Suppressor macrophage (primary cell): ENCODE measurements around the gene CHRM4.
A peak's percentile ranks its signal among the peaks of the same experiment; 100 is the strongest.

ENCODE experiments used
- DNase-seq, 4 experiments: peaks; one replicate each; pipeline ENCODE4 v3.0.0-alpha.2; 2020 to 2022
- total RNA-seq, 17 experiments: gene quantifications; one replicate each; lab custom pipeline; 2026; ENCODE audit warnings: mixed read lengths in 6 of 17, inconsistent platforms in 3 of 17; lab: John Stamatoyannopoulos, UW

The CHRM4 gene
- total RNA-seq = 0 to 0.55 (median 0.10) reads per million in 17 experiments

GRCh38 chr11:46391578-46392420, at the start of gene CHRM4:
CHRM4 (minus strand) TSS chr11:46391776; CDS start chr11:46386557, 5,219 bp downstream.
- peak; percentile 49 to 76 (median 61) for DNase-seq

GRCh38 chr11:46438211-46438610, 46.6 kb upstream of the CHRM4 start:
- no peak for DNase-seq

- DNase-seq = no peak
Observed at GRCh38 chr11:46437122-46437689, 45.6 kb upstream of the CHRM4 start.

GRCh38 chr11:46436113-46436512, 44.5 kb upstream of the CHRM4 start:
- DNase-seq = no peak

GRCh38 chr11:46435679-46436078, 44.1 kb upstream of the CHRM4 start:
- DNase-seq = no peak

- no peak for DNase-seq
Observed at GRCh38 chr11:46431211-46431610, 39.6 kb upstream of the CHRM4 start.

- DNase-seq = no peak
Observed at GRCh38 chr11:46429717-46430116, 38.1 kb upstream of the CHRM4 start.

- no peak for DNase-seq
Observed at GRCh38 chr11:46427364-46427763, 35.8 kb upstream of the CHRM4 start.

GRCh38 chr11:46426233-46426991, 34.8 kb upstream of the CHRM4 start:
- no peak for DNase-seq

GRCh38 chr11:46422588-46422987, 31.0 kb upstream of the CHRM4 start:
- no peak for DNase-seq

GRCh38 chr11:46421257-46421880, 29.8 kb upstream of the CHRM4 start:
- DNase-seq = no peak

GRCh38 chr11:46420513-46420912, 28.9 kb upstream of the CHRM4 start:
- no peak for DNase-seq

- no peak for DNase-seq
Observed at GRCh38 chr11:46418751-46419150, 27.2 kb upstream of the CHRM4 start.

GRCh38 chr11:46417711-46418110, 26.1 kb upstream of the CHRM4 start:
- no peak for DNase-seq

- no peak for DNase-seq
Observed at GRCh38 chr11:46414879-46415278, 23.3 kb upstream of the CHRM4 start.

GRCh38 chr11:46414466-46414796, 22.9 kb upstream of the CHRM4 start:
- no peak for DNase-seq

GRCh38 chr11:46413760-46414465, 22.3 kb upstream of the CHRM4 start:
- no peak for DNase-seq

GRCh38 chr11:46410021-46410420, 18.4 kb upstream of the CHRM4 start:
- no peak for DNase-seq

- DNase-seq = no peak
Observed at GRCh38 chr11:46408407-46408986, 16.9 kb upstream of the CHRM4 start.

GRCh38 chr11:46407635-46408034, 16.1 kb upstream of the CHRM4 start:
- DNase-seq = no peak

GRCh38 chr11:46404476-46405017, 13.0 kb upstream of the CHRM4 start:
- DNase-seq = no peak
